DND-41 (cell line): ENCODE measurements around the gene CCDC106.

Source experiments
- ATAC-seq: fragments of 200-7000 bp; cut with Tn5 transposase; 3 replicates; pipeline ENCODE4 v1.9.1; 2021; ENCODE audit warnings: low read depth; ENCODE audit not compliant: insufficient read depth
- DNase-seq: peaks from one replicate; pipeline ENCODE4 v3.0.0-alpha.2; 2020
- H2AFZ ChIP-seq: 2 replicates; pipeline ENCODE4 v1.6.0; 2012; ENCODE audit warnings: low read depth, low read length
- H3K27ac ChIP-seq: 2 replicates; pipeline ENCODE4 v1.5.1; 2012; ENCODE audit warnings: low read length, inconsistent platforms
- H3K27me3 ChIP-seq: fragments of 200-600 bp; sonication (generic); 2 replicates; pipeline ENCODE4 v1.6.0; 2012; ENCODE audit warnings: low read length, mild to moderate bottlenecking, inconsistent platforms; ENCODE audit not compliant: insufficient read depth, poor library complexity
- H3K36me3 ChIP-seq: 2 replicates; pipeline ENCODE4 v1.5.1; 2012; ENCODE audit warnings: low read length, inconsistent platforms; ENCODE audit not compliant: insufficient read depth
- H3K4me1 ChIP-seq: 2 replicates; pipeline ENCODE4 v1.5.1; 2012; ENCODE audit warnings: mild to moderate bottlenecking, low read length; ENCODE audit not compliant: insufficient read depth
- H3K4me2 ChIP-seq: 2 replicates; pipeline ENCODE4 v1.6.0; 2012; ENCODE audit warnings: mild to moderate bottlenecking, moderate library complexity, low read length, inconsistent platforms; ENCODE audit not compliant: insufficient read depth
- H3K4me3 ChIP-seq, 2 experiments: fragments of 200-600 bp in 1 of 2; shearing (Covaris generic) in 1 of 2; 2 replicates each; pipeline ENCODE4 v1.5.1; 2012 to 2016; ENCODE audit warnings: inconsistent platforms in 2 of 2, low read length in 2 of 2, mild to moderate bottlenecking in 2 of 2, low read depth in 1 of 2, moderate library complexity in 1 of 2
- H3K79me2 ChIP-seq: 2 replicates; pipeline ENCODE4 v1.6.0; 2012; ENCODE audit warnings: low read length, inconsistent platforms; ENCODE audit not compliant: insufficient read depth
- H3K9ac ChIP-seq: 2 replicates; pipeline ENCODE4 v1.6.0; 2012; ENCODE audit warnings: low read depth, mild to moderate bottlenecking, inconsistent platforms, low read length, moderate library complexity
- H3K9me3 ChIP-seq: 2 replicates; pipeline ENCODE4 v1.5.1; 2012; ENCODE audit warnings: low read length, moderate library complexity, mild to moderate bottlenecking, inconsistent platforms; ENCODE audit not compliant: insufficient read depth, severe bottlenecking
- H4K20me1 ChIP-seq: 2 replicates; pipeline ENCODE4 v1.6.0; 2012; ENCODE audit warnings: low read length; ENCODE audit not compliant: insufficient read depth
- EZH2 ChIP-seq: IDR thresholded peaks from 3 replicates; pipeline ENCODE4 v1.6.1; 2012; ENCODE audit warnings: borderline replicate concordance, low read depth, mild to moderate bottlenecking, moderate library complexity, low read length, inconsistent platforms; ENCODE audit not compliant: severe bottlenecking
- TF ChIP-seq, protein P1 (sequence below): IDR thresholded peaks from 2 replicates; pipeline ENCODE4 v1.5.1; 2012; ENCODE audit warnings: borderline replicate concordance, low read length, moderate library complexity, mild to moderate bottlenecking; ENCODE audit not compliant: poor library complexity, severe bottlenecking; ENCODE audit errors: extremely low read depth

Gene CCDC106

DNA sequence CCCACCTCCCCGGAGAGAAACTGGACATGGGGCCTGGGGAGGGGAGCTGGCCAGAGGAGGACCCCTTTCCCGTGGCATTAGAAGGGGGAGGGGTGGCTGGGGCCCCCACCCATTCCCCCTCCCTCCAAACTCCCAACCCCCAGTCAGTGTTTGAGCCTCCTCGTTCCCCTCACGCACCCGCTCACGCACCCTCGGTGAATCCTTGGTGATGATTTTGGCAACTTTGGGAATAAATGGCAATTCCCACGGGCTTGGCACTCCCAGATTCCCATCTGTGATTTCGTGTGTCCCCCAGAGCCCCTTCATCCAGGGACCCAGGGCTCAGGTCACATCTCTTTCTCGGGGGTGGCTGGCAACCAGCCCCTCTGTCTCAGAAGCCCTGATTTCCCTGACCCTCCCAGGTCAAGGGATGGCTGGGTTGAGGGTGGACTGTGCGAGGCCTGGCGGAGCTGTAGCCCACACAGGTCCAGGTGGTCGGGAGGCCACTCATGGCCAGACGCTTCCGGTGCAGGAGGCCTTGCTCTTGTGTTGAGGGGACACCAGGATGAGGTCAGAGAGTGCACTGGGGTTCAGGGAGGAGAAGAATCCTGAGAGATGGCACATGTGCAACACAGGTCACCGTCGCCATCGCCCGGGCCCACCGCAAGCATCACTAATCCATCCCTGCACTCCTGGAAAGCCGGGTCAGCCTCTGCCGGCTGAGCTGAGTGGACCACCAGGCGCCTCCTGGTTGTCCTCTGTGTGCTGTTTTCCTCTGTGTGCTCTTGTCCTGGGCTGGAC is 47.7 kb downstream of the CCDC106 start:
- DNase-seq: no peak
- no peak overlapping the region for H2AFZ ChIP-seq
- H3K4me2 ChIP-seq: no peak overlapping the region

DNA sequence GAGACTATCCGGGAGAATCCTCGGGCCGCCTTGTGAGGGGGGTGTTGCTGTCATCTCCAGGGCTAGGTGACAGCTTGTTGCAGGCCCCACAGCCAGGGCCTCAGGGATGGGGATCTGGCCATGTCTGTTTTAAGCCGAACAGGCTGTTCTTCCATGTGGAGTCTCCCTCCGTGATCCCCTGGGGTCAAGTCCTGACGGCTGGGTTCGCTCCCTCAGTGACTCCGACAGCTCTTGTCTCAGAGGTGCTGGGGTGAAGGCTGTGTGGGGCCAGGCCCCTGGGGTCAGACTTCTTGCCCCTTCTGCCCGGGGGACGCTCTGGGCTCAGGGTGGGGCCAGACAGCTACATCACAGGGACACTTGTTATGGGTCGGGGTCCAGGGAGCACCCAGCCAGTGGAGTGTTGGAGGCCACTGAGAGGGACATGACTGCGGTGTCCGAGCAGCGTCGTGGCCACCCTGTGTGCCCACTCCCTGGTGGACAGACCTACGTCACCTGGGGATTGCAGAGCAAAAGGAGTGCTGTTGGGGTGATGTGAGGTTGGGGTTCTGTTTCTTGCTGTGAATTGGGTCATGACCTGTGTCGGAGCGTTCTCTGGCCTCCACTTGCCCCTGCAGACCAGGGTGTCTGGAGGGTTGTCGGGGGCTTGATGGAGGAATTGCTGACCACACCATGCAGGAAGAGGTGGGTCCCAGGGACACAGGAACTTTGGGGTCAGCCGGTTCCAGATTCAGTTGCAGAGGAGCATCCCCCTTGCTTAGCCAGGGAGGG is 48.5 kb downstream of the CCDC106 start:
- Histone ChIP-seq H3K36me3 (peaks cover 70% of the 10 kb centered on the region), H3K27ac (no peak overlapping the region), H3K9me3 (no peaks in the 10 kb centered on the region), H3K4me1 (no peaks in the 10 kb centered on the region), H3K27me3 (no peaks in the 10 kb centered on the region), H3K4me3 (no peak overlapping the region), H4K20me1 (peaks cover 6% of the 10 kb centered on the region; the same call in 1 of the 2 replicates), H3K4me2 (no peak overlapping the region), H3K9ac (no peak overlapping the region), H3K79me2 (no peaks in the 10 kb centered on the region), H2AFZ (no peak overlapping the region)
- no peak for TF ChIP-seq EZH2
- TF ChIP-seq, protein P1, sequence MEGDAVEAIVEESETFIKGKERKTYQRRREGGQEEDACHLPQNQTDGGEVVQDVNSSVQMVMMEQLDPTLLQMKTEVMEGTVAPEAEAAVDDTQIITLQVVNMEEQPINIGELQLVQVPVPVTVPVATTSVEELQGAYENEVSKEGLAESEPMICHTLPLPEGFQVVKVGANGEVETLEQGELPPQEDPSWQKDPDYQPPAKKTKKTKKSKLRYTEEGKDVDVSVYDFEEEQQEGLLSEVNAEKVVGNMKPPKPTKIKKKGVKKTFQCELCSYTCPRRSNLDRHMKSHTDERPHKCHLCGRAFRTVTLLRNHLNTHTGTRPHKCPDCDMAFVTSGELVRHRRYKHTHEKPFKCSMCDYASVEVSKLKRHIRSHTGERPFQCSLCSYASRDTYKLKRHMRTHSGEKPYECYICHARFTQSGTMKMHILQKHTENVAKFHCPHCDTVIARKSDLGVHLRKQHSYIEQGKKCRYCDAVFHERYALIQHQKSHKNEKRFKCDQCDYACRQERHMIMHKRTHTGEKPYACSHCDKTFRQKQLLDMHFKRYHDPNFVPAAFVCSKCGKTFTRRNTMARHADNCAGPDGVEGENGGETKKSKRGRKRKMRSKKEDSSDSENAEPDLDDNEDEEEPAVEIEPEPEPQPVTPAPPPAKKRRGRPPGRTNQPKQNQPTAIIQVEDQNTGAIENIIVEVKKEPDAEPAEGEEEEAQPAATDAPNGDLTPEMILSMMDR: no peak
- no peak for ATAC-seq
- DNase-seq: no peak

More for the DNA sequence above, 47.7 kb downstream of the CCDC106 start:
- H4K20me1 ChIP-seq: peaks cover 14% of the 10 kb centered on the region
- no peak overlapping the region for H3K27ac ChIP-seq
- no peak for ATAC-seq
- TF ChIP-seq, protein P1: no peak
- no peak for TF ChIP-seq EZH2
- H3K4me3 ChIP-seq: no peak overlapping the region
- peaks cover 76% of the 10 kb centered on the region for H3K36me3 ChIP-seq
- H3K9ac ChIP-seq: no peak overlapping the region
- H3K27me3 ChIP-seq: no peaks in the 10 kb centered on the region
- no peaks in the 10 kb centered on the region for H3K9me3 ChIP-seq
- no peaks in the 10 kb centered on the region for H3K79me2 ChIP-seq
- no peaks in the 10 kb centered on the region for H3K4me1 ChIP-seq

DNA sequence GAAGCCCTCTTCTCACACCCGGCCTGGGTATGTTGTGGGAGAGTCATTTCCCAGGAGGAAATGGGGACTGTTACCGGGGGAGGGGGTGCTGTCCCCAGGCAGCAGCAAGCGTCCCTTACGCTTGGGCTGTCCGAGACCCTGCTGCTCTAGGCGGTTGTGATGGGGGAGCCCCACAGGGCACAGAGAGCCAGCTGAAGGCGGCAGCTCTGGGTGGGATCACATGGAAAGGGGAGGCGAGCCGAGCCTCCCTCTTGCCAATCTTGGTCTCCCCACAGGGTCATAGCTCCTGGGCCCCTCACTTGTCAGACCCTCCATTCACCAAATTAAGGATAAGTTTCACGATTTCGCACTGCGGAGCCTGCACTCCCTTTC is 49.0 kb downstream of the CCDC106 start:
- no peaks in the 10 kb centered on the region for H3K4me1 ChIP-seq
- DNase-seq: no peak
- no peak overlapping the region for H3K4me3 ChIP-seq
- no peak for TF ChIP-seq EZH2
- TF ChIP-seq, protein P1: no peak
- no peaks in the 10 kb centered on the region for H3K79me2 ChIP-seq
- no peaks in the 10 kb centered on the region for H3K27me3 ChIP-seq
- H4K20me1 ChIP-seq: peaks cover 2% of the 10 kb centered on the region; the same call in 1 of the 2 replicates
- H3K27ac ChIP-seq: no peak overlapping the region
- H3K36me3 ChIP-seq: peaks cover 66% of the 10 kb centered on the region
- H3K4me2 ChIP-seq: no peak overlapping the region
- ATAC-seq: no peak
- no peak overlapping the region for H3K9ac ChIP-seq
- H2AFZ ChIP-seq: no peak overlapping the region
- H3K9me3 ChIP-seq: no peaks in the 10 kb centered on the region
